ENCODE measurements around the gene EPB41L3. TPM values are rescaled to one million over a fixed set of nuclear protein-coding genes. Genes with fewer than 3 reads are reported as not detected.

Gene EPB41L3
- polyA plus RNA-seq, 1 donor (not counting 4 experiments of a cell fraction or from before 2014, with no cell fraction given), result 0.39 TPM

- no peak for TF ChIP-seq EZH2 (IDR thresholded peaks at IDR 0.05; ENCODE audit: low read length)
- TF ChIP-seq CTCF (optimal IDR thresholded peaks at IDR 0.05 in 1 of 3, IDR thresholded peaks at IDR 0.05 in 1 of 3, conservative IDR thresholded peaks at IDR 0.05 in 1 of 3; ENCODE audit: extremely low read depth in 1 of 3, insufficient read depth in 2 of 3, low read length in 3 of 3), result no peak
- H3K4me1 ChIP-seq (ENCODE audit: control insufficient read depth, extremely low read depth, insufficient read depth, low read length), result no peaks in the 10 kb centered on the region
- H3K9me1 ChIP-seq (ENCODE audit: control insufficient read depth, extremely low read depth, insufficient read depth, low read length), result no peaks in the 10 kb centered on the region
- H3K9me3 ChIP-seq (ENCODE audit: control insufficient read depth, low read depth, low read length), result no peaks in the 10 kb centered on the region
- no peak for FAIRE-seq
- H3K27me3 ChIP-seq (ENCODE audit: control insufficient read depth, extremely low read depth, insufficient read depth, low read length), result no peaks in the 10 kb centered on the region
- H3K4me3 ChIP-seq (ENCODE audit: control insufficient read depth in 2 of 3, extremely low read depth in 1 of 3, insufficient read depth in 2 of 3, low read depth in 1 of 3, low read length in 3 of 3), result no peak overlapping the region
- dilution Hi-C loops (cut with MboI; ENCODE audit: extremely low pct_ligation_motif_present, low sequenced_read_pairs), result no loop called here
- H3K36me3 ChIP-seq (ENCODE audit: control insufficient read depth in 2 of 2, extremely low read depth in 1 of 2, insufficient read depth in 2 of 2, low read length in 2 of 2), result no peaks in the 10 kb centered on the region
- DNase-seq (ENCODE audit: low read depth, low spot score), result no peak
- H3K27ac ChIP-seq (ENCODE audit: control insufficient read depth, insufficient read depth, low read length), result no peak overlapping the region
- H3K79me2 ChIP-seq (ENCODE audit: control insufficient read depth, insufficient read depth, low read length), result no peaks in the 10 kb centered on the region
- H3K9ac ChIP-seq (ENCODE audit: control insufficient read depth, extremely low read depth, insufficient read depth, low read length), result no peak overlapping the region
- no peaks in the 10 kb centered on the region for H4K20me1 ChIP-seq (ENCODE audit: control insufficient read depth, extremely low read depth, insufficient read depth, low read length)
- H3K4me2 ChIP-seq (ENCODE audit: control insufficient read depth, extremely low read depth, insufficient read depth, low read depth, low read length), result no peak overlapping the region
- H2AFZ ChIP-seq (ENCODE audit: control insufficient read depth, low read length), result no peak overlapping the region
Observed at GRCh38 chr18:5370332-5370731, 173.5 kb downstream of the EPB41L3 start.

- Histone ChIP-seq H3K9me3 (ENCODE audit: control insufficient read depth, low read depth, low read length) (no peaks in the 10 kb centered on the region), H3K4me2 (ENCODE audit: control insufficient read depth, extremely low read depth, insufficient read depth, low read depth, low read length) (no peak overlapping the region), H3K4me3 (ENCODE audit: control insufficient read depth in 2 of 3, extremely low read depth in 1 of 3, insufficient read depth in 2 of 3, low read depth in 1 of 3, low read length in 3 of 3) (no peak overlapping the region), H4K20me1 (ENCODE audit: control insufficient read depth, extremely low read depth, insufficient read depth, low read length) (no peaks in the 10 kb centered on the region), H3K27ac (ENCODE audit: control insufficient read depth, insufficient read depth, low read length) (no peak overlapping the region), H3K79me2 (ENCODE audit: control insufficient read depth, insufficient read depth, low read length) (no peaks in the 10 kb centered on the region), H3K27me3 (ENCODE audit: control insufficient read depth, extremely low read depth, insufficient read depth, low read length) (no peaks in the 10 kb centered on the region), H3K36me3 (ENCODE audit: control insufficient read depth in 2 of 2, extremely low read depth in 1 of 2, insufficient read depth in 2 of 2, low read length in 2 of 2) (no peaks in the 10 kb centered on the region), H2AFZ (ENCODE audit: control insufficient read depth, low read length) (no peak overlapping the region), H3K9ac (ENCODE audit: control insufficient read depth, extremely low read depth, insufficient read depth, low read length) (no peak overlapping the region), H3K4me1 (ENCODE audit: control insufficient read depth, extremely low read depth, insufficient read depth, low read length) (no peaks in the 10 kb centered on the region), H3K9me1 (ENCODE audit: control insufficient read depth, extremely low read depth, insufficient read depth, low read length) (no peaks in the 10 kb centered on the region)
- no peak for FAIRE-seq
- dilution Hi-C loops (cut with MboI; ENCODE audit: extremely low pct_ligation_motif_present, low sequenced_read_pairs), result no loop called here
- no peak for DNase-seq (ENCODE audit: low read depth, low spot score)
- no peak for TF ChIP-seq CTCF (optimal IDR thresholded peaks at IDR 0.05 in 1 of 3, IDR thresholded peaks at IDR 0.05 in 1 of 3, conservative IDR thresholded peaks at IDR 0.05 in 1 of 3; ENCODE audit: extremely low read depth in 1 of 3, insufficient read depth in 2 of 3, low read length in 3 of 3)
- no peak for TF ChIP-seq EZH2 (IDR thresholded peaks at IDR 0.05; ENCODE audit: low read length)
Observed at GRCh38 chr18:5369513-5369912, 174.3 kb downstream of the EPB41L3 start.

Measured in keratinocyte (primary cell).